BE2C (cell line): ENCODE data around the gene KDM5B. TPM values are rescaled to one million over a fixed set of nuclear protein-coding genes. Genes with fewer than 3 reads are reported as not detected.
A peak's percentile ranks its signal among the peaks of the same experiment; 100 is the strongest.

Experiments used
- DNase-seq: peaks from one replicate; pipeline ENCODE4 v3.0.0-alpha.2; 2020
- H3K27me3 ChIP-seq: fragments of 250-450 bp; sonication (Bioruptor Pico); 2 replicates; pipeline ENCODE4 v1.5.1; 2020; ENCODE audit warnings: mild to moderate bottlenecking
- H3K36me3 ChIP-seq: fragments of 250-450 bp; sonication (Bioruptor Pico); 2 replicates; pipeline ENCODE4 v1.5.1; 2020; ENCODE audit warnings: mild to moderate bottlenecking
- H3K4me1 ChIP-seq: fragments of 250-450 bp; sonication (Bioruptor Pico); 2 replicates; pipeline ENCODE4 v1.5.1; 2020
- H3K4me3 ChIP-seq: 2 replicates; pipeline ENCODE4 v1.5.1; 2011; ENCODE audit warnings: low read depth, low read length
- H3K9me3 ChIP-seq: fragments of 250-450 bp; sonication (Bioruptor Pico); 2 replicates; pipeline ENCODE4 v1.5.1; 2020
- CTCF ChIP-seq: IDR thresholded peaks from 2 replicates; pipeline ENCODE4 v1.5.1; 2012; ENCODE audit warnings: mild to moderate bottlenecking, low read depth, low read length
- polyA plus RNA-seq: library from polyadenylated mRNA; unstranded; fragments of >200 nt; gene quantifications from one replicate; pipeline ENCODE4 v1.2.1, GENCODE V29; 2012; ENCODE audit warnings: low read depth, missing spikeins; ENCODE audit not compliant: insufficient read length, insufficient read depth

Gene KDM5B
- 22.7 TPM for polyA plus RNA-seq

GRCh38 chr1:202807926-202808757, at the start of gene KDM5B:
Gene KDM5B (minus strand): TSS chr1:202808421. CDS start chr1:202808305, 116 bp downstream.
- H3K9me3 ChIP-seq: no peaks in the 10 kb centered on the region
- peak within 1 kb of the TSS; percentile 78 for H3K4me3 ChIP-seq
- no peaks in the 10 kb centered on the region for H3K36me3 ChIP-seq
- TF ChIP-seq CTCF: no peak
- no peaks in the 10 kb centered on the region; the same call in 1 of the 2 replicates for H3K4me1 ChIP-seq
- DNase-seq: peak; percentile 64
- H3K27me3 ChIP-seq: peaks cover 6% of the 10 kb centered on the region

- Histone ChIP-seq H3K4me3 (no peak overlapping the region), H3K36me3 (no peaks in the 10 kb centered on the region; the same call in 1 of the 2 replicates), H3K27me3 (no peaks in the 10 kb centered on the region), H3K4me1 (no peaks in the 10 kb centered on the region), H3K9me3 (no peaks in the 10 kb centered on the region)
- DNase-seq: no peak
- TF ChIP-seq CTCF: no peak
These were observed 49.0 kb upstream of the KDM5B start for GRCh38 chr1:202857136-202857610.

GRCh38 chr1:202856014-202856413, 47.8 kb upstream of the KDM5B start:
- Histone ChIP-seq H3K27me3 (no peaks in the 10 kb centered on the region), H3K4me3 (no peak overlapping the region), H3K4me1 (no peaks in the 10 kb centered on the region), H3K9me3 (no peaks in the 10 kb centered on the region), H3K36me3 (no peaks in the 10 kb centered on the region; the same call in 1 of the 2 replicates)
- no peak for TF ChIP-seq CTCF
- DNase-seq: no peak

GRCh38 chr1:202854787-202855186, 46.6 kb upstream of the KDM5B start:
- no peak for TF ChIP-seq CTCF
- Histone ChIP-seq H3K4me1 (no peaks in the 10 kb centered on the region), H3K4me3 (no peak overlapping the region), H3K36me3 (no peaks in the 10 kb centered on the region; the same call in 1 of the 2 replicates), H3K27me3 (no peaks in the 10 kb centered on the region), H3K9me3 (no peaks in the 10 kb centered on the region)
- no peak for DNase-seq

GRCh38 chr1:202852163-202852904, 44.1 kb upstream of the KDM5B start:
- Histone ChIP-seq H3K36me3 (no peaks in the 10 kb centered on the region; the same call in 1 of the 2 replicates), H3K9me3 (no peaks in the 10 kb centered on the region), H3K4me1 (no peaks in the 10 kb centered on the region), H3K4me3 (no peak overlapping the region), H3K27me3 (no peaks in the 10 kb centered on the region)
- DNase-seq: peak; percentile 58
- TF ChIP-seq CTCF: peak; percentile 73
